Measurements from ENCODE around the gene LECT2. TPM values are rescaled to one million over a fixed set of nuclear protein-coding genes. Genes with fewer than 3 reads are reported as not detected.

Gene LECT2
- total and polyA plus RNA-seq, 4 experiments from 2014 or later, result not detected

- Histone ChIP-seq H3K4me1 (ENCODE audit: insufficient read depth, low read length) (no peaks in the 10 kb centered on the region), H3K4me3 (ENCODE audit: low read length in 2 of 2) (no peak overlapping the region), H3K36me3 (ENCODE audit: insufficient read depth, low read length) (no peaks in the 10 kb centered on the region), H3K27me3 (ENCODE audit: insufficient read depth, low read length) (no peaks in the 10 kb centered on the region), H3K9me3 (ENCODE audit: control insufficient read depth in 1 of 2, low read length in 2 of 2) (no peaks in the 10 kb centered on the region), H3K27ac (ENCODE audit: low read depth, low read length) (no peak overlapping the region)
- ChIA-PET CTCF (ENCODE audit: partially characterized antibody) (interaction anchor here (1.2 to 2.1 kb wide), 2 partner anchors 54 to 140 kb away, joined by 4 to 13 read pairs; no protein-coding TSS in a partner anchor), POLR2A (ENCODE audit: partially characterized antibody) (no interaction called here)
- H3K27me3 Mint-ChIP-seq, result peaks cover 6 to 14% of the 10 kb centered on the region in 2 donors
- H3K36me3 Mint-ChIP-seq, result no peaks in the 10 kb centered on the region
- H3K9me3 Mint-ChIP-seq, result no peaks in the 10 kb centered on the region
- no peak overlapping the region for H3K27ac Mint-ChIP-seq
- H3K4me3 Mint-ChIP-seq, result no peak overlapping the region
- no peak for DNase-seq
- H3K4me1 Mint-ChIP-seq, result no peaks in the 10 kb centered on the region
- intact Hi-C loops (cut with micrococcal nuclease), result no loop called here
Observed at GRCh38 chr5:135941711-135942110, 13.1 kb downstream of the LECT2 start.

DNA sequence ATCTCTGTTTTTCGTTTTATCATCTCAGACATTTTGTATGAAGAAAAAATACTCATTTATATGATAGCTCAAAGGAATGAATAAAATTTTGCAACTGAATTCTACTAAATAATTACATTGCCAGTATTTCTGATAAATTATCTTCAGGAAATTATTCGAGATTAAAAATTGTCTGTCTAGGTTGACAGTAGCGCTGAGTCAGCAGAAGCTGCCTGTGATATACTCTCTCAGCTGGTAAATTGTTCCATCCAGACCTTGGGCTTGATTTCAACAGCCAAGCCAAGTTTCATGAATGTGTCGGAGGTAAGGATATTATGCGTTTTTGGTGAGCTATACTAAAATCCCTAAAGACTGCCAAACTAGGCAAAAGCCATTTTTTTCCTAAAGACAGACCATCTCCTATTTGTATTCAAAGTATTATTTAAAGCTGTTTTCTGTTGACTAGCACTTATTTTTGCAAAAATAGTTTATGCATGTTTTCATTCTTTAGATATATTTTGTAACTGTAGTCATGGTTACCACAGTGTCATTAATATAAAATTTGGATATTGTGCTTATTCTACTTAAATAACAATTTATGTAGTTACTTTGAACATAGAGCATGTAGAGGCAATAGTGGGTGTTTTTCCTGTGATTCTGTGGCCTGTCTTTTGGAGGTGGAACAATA lies 17.4 kb downstream of the LECT2 start:
- CTCF ChIA-PET (ENCODE audit: partially characterized antibody), result interaction anchor here (1.3 to 2.0 kb wide), 3 partner anchors 9 to 144 kb away, joined by 4 to 5 read pairs (median 5); no protein-coding TSS in a partner anchor
- intact Hi-C loops (cut with micrococcal nuclease), result no loop called here
- peaks cover 4% of the 10 kb centered on the region for H3K27me3 ChIP-seq (ENCODE audit: insufficient read depth, low read length)
- H3K9me3 ChIP-seq (ENCODE audit: control insufficient read depth in 1 of 2, low read length in 2 of 2), result no peaks in the 10 kb centered on the region
- no peaks in the 10 kb centered on the region for H3K36me3 ChIP-seq (ENCODE audit: insufficient read depth, low read length)
- H3K4me3 Mint-ChIP-seq, result no peak overlapping the region
- no peak overlapping the region for H3K4me3 ChIP-seq (ENCODE audit: low read length in 2 of 2)
- no peak overlapping the region for H3K27ac ChIP-seq (ENCODE audit: low read depth, low read length)
- H3K27me3 Mint-ChIP-seq, result peaks cover 9 to 15% of the 10 kb centered on the region in 2 donors
- no peaks in the 10 kb centered on the region for H3K36me3 Mint-ChIP-seq
- no peaks in the 10 kb centered on the region for H3K4me1 Mint-ChIP-seq
- H3K27ac Mint-ChIP-seq, result no peak overlapping the region
- H3K9me3 Mint-ChIP-seq, result peaks cover 0 to 2% (median 0%) of the 10 kb centered on the region in 8 donors
- POLR2A ChIA-PET (ENCODE audit: partially characterized antibody), result no interaction called here
- DNase-seq, result no peak
- H3K4me1 ChIP-seq (ENCODE audit: insufficient read depth, low read length), result no peaks in the 10 kb centered on the region

- no peaks in the 10 kb centered on the region for H3K36me3 ChIP-seq (ENCODE audit: insufficient read depth, low read length)
- peaks cover 0 to 6% (median 0%) of the 10 kb centered on the region in 4 donors for H3K4me1 Mint-ChIP-seq
- H3K27me3 Mint-ChIP-seq, result peaks cover 22 to 24% of the 10 kb centered on the region in 2 donors
- no peak overlapping the region for H3K27ac ChIP-seq (ENCODE audit: low read depth, low read length)
- no peak overlapping the region for H3K27ac Mint-ChIP-seq
- H3K27me3 ChIP-seq (ENCODE audit: insufficient read depth, low read length), result peaks cover 4% of the 10 kb centered on the region
- DNase-seq, result no peak
- H3K4me3 Mint-ChIP-seq, result no peak overlapping the region
- peaks cover 0 to 2% (median 0%) of the 10 kb centered on the region in 8 donors for H3K9me3 Mint-ChIP-seq
- H3K4me3 ChIP-seq (ENCODE audit: low read length in 2 of 2), result no peak overlapping the region
- no peaks in the 10 kb centered on the region for H3K4me1 ChIP-seq (ENCODE audit: insufficient read depth, low read length)
- H3K9me3 ChIP-seq (ENCODE audit: control insufficient read depth in 1 of 2, low read length in 2 of 2), result no peaks in the 10 kb centered on the region
- ChIA-PET CTCF (ENCODE audit: partially characterized antibody) (interaction anchor here (2.2 kb wide), 1 partner anchor 10 kb away, joined by 6 read pairs; no protein-coding TSS in a partner anchor), POLR2A (ENCODE audit: partially characterized antibody) (no interaction called here)
- no peaks in the 10 kb centered on the region for H3K36me3 Mint-ChIP-seq
- intact Hi-C loops (cut with micrococcal nuclease), result no loop called here
Observed at GRCh38 chr5:135934939-135935338, 19.8 kb downstream of the LECT2 start.

DNA sequence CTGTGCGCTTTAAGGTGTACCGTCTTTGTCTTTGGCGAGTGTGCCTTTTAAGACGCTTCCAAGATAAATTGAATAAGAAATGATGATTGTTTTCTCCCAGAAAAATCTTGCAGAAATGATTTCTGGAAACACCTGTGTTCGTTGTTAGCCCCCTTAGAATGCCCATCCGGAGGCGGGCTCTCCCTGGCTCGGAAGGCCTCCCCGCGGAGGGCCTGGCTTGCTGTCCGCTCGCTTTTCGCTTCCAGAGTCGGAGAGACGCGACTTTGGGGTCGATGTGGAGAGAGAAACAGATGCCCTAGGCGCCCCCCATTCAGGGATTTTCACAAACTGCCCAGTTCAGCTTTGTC lies 23.9 kb downstream of the LECT2 start:
- Histone ChIP-seq H3K9me3 (ENCODE audit: control insufficient read depth in 1 of 2, low read length in 2 of 2) (no peaks in the 10 kb centered on the region), H3K27me3 (ENCODE audit: insufficient read depth, low read length) (peaks cover 12% of the 10 kb centered on the region), H3K36me3 (ENCODE audit: insufficient read depth, low read length) (no peaks in the 10 kb centered on the region), H3K27ac (ENCODE audit: low read depth, low read length) (no peak overlapping the region), H3K4me3 (ENCODE audit: low read length in 2 of 2) (no peak overlapping the region), H3K4me1 (ENCODE audit: insufficient read depth, low read length) (no peaks in the 10 kb centered on the region)
- Mint-ChIP-seq H3K36me3 (no peaks in the 10 kb centered on the region), H3K27ac (no peak overlapping the region), H3K4me3 (peak overlapping the region in 7 of 8 donors; percentile 17 to 65 (median 37)), H3K9me3 (peaks cover 0 to 16% (median 1%) of the 10 kb centered on the region in 8 donors), H3K27me3 (peaks cover 31 to 44% of the 10 kb centered on the region in 2 donors), H3K4me1 (peaks cover 0 to 6% (median 0%) of the 10 kb centered on the region in 4 donors)
- intact Hi-C loops (cut with micrococcal nuclease), result no loop called here
- ChIA-PET POLR2A (ENCODE audit: partially characterized antibody) (no interaction called here), CTCF (ENCODE audit: partially characterized antibody) (no interaction called here)
- DNase-seq, result no peak

GRCh38 chr5:135930029-135930948 lies 24.5 kb downstream of the LECT2 start:
- peaks cover 31 to 42% of the 10 kb centered on the region in 2 donors for H3K27me3 Mint-ChIP-seq
- no peak for DNase-seq
- peaks cover 0 to 16% (median 1%) of the 10 kb centered on the region in 8 donors for H3K9me3 Mint-ChIP-seq
- H3K4me3 ChIP-seq (ENCODE audit: low read length in 2 of 2), result no peak overlapping the region
- no peak overlapping the region for H3K27ac Mint-ChIP-seq
- H3K36me3 ChIP-seq (ENCODE audit: insufficient read depth, low read length), result no peaks in the 10 kb centered on the region
- H3K9me3 ChIP-seq (ENCODE audit: control insufficient read depth in 1 of 2, low read length in 2 of 2), result no peaks in the 10 kb centered on the region
- peak overlapping the region in 7 of 8 donors; percentile 17 to 75 (median 40) for H3K4me3 Mint-ChIP-seq
- H3K4me1 Mint-ChIP-seq, result peaks cover 0 to 6% (median 0%) of the 10 kb centered on the region in 4 donors
- ChIA-PET POLR2A (ENCODE audit: partially characterized antibody) (no interaction called here), CTCF (ENCODE audit: partially characterized antibody) (interaction anchor here (1.1 kb wide), 1 partner anchor 132 kb away, joined by 3 read pairs; no protein-coding TSS in a partner anchor)
- peaks cover 17% of the 10 kb centered on the region for H3K27me3 ChIP-seq (ENCODE audit: insufficient read depth, low read length)
- H3K27ac ChIP-seq (ENCODE audit: low read depth, low read length), result no peak overlapping the region
- intact Hi-C loops (cut with micrococcal nuclease), result no loop called here
- no peaks in the 10 kb centered on the region for H3K4me1 ChIP-seq (ENCODE audit: insufficient read depth, low read length)
- H3K36me3 Mint-ChIP-seq, result no peaks in the 10 kb centered on the region

DNA sequence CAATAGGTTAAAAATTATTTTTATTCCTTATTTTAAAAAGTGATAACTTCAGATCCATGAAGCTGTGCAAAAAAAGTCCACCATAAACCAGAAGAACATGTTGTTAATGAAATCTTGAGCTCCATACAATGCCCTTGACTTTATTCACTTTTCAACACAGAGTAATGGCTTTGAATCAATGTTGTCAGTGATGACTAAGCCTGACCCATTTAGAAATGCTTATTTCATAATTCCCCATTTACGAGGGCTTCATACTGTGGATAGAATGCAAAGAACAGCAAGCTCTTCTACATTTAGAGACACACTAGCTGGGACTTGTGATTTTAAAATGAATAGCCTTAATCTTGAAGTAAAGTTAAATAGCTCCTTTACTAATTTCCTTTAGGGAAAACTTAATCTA lies 33.4 kb downstream of the LECT2 start:
- no peaks in the 10 kb centered on the region for H3K36me3 Mint-ChIP-seq
- peaks cover 26 to 29% of the 10 kb centered on the region in 2 donors for H3K27me3 Mint-ChIP-seq
- Histone ChIP-seq H3K4me1 (ENCODE audit: insufficient read depth, low read length) (no peaks in the 10 kb centered on the region), H3K36me3 (ENCODE audit: insufficient read depth, low read length) (no peaks in the 10 kb centered on the region), H3K27ac (ENCODE audit: low read depth, low read length) (no peak overlapping the region), H3K4me3 (ENCODE audit: low read length in 2 of 2) (no peak overlapping the region), H3K27me3 (ENCODE audit: insufficient read depth, low read length) (peaks cover 6% of the 10 kb centered on the region), H3K9me3 (ENCODE audit: control insufficient read depth in 1 of 2, low read length in 2 of 2) (no peaks in the 10 kb centered on the region)
- DNase-seq, result no peak
- ChIA-PET CTCF (ENCODE audit: partially characterized antibody) (no interaction called here), POLR2A (ENCODE audit: partially characterized antibody) (no interaction called here)
- H3K9me3 Mint-ChIP-seq, result peaks cover 0 to 1% (median 0%) of the 10 kb centered on the region in 8 donors
- no peak overlapping the region for H3K27ac Mint-ChIP-seq
- no peak overlapping the region for H3K4me3 Mint-ChIP-seq
- peaks cover 0 to 9% (median 3%) of the 10 kb centered on the region in 4 donors for H3K4me1 Mint-ChIP-seq
- intact Hi-C loops (cut with micrococcal nuclease), result no loop called here

DNA sequence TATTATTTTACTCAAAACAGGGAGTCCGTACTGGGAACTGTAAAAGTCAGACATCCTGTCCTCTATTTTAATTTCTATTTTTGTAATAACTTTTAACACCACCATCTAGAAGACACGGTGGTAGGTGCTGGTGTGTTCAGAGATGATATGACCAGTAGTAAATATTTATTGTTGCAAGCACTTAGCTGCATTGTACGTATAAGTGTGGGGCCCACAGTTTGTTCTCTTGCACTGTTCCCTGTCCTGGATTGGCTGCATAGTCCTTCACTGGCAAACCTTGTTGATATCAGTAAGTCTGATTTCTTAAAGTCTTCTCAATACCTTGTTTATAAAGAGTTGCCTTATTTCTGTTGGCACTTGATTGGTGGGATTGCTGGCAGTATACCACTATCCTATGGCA lies 34.6 kb downstream of the LECT2 start:
- H3K36me3 ChIP-seq (ENCODE audit: insufficient read depth, low read length), result no peaks in the 10 kb centered on the region
- H3K27me3 ChIP-seq (ENCODE audit: insufficient read depth, low read length), result no peaks in the 10 kb centered on the region
- no peak overlapping the region for H3K27ac ChIP-seq (ENCODE audit: low read depth, low read length)
- no peak overlapping the region for H3K4me3 ChIP-seq (ENCODE audit: low read length in 2 of 2)
- no peak overlapping the region for H3K4me3 Mint-ChIP-seq
- POLR2A ChIA-PET (ENCODE audit: partially characterized antibody), result no interaction called here
- H3K27me3 Mint-ChIP-seq, result peaks cover 24 to 26% of the 10 kb centered on the region in 2 donors
- H3K4me1 ChIP-seq (ENCODE audit: insufficient read depth, low read length), result peaks cover 1% of the 10 kb centered on the region
- H3K36me3 Mint-ChIP-seq, result no peaks in the 10 kb centered on the region
- CTCF ChIA-PET (ENCODE audit: partially characterized antibody), result no interaction called here
- peaks cover 0 to 3% (median 0%) of the 10 kb centered on the region in 8 donors for H3K9me3 Mint-ChIP-seq
- no peak overlapping the region for H3K27ac Mint-ChIP-seq
- peaks cover 0 to 11% (median 3%) of the 10 kb centered on the region in 4 donors for H3K4me1 Mint-ChIP-seq
- intact Hi-C loops (cut with micrococcal nuclease), result no loop called here
- DNase-seq, result no peak
- H3K9me3 ChIP-seq (ENCODE audit: control insufficient read depth in 1 of 2, low read length in 2 of 2), result no peaks in the 10 kb centered on the region

Data from CD4-positive, alpha-beta memory T cell (primary cell).